GM12873 (cell line): Measurements from ENCODE around the gene WIPF2.
A peak's percentile ranks its signal among the peaks of the same experiment; 100 is the strongest.

Experiments used
- CTCF ChIP-seq: IDR thresholded peaks from 2 replicates; pipeline ENCODE4 v1.5.1; 2012; ENCODE audit warnings: low read depth, mild to moderate bottlenecking, moderate library complexity, low read length, control low read depth; ENCODE audit not compliant: insufficient read depth; ENCODE audit errors: missing control alignments

Gene WIPF2

GRCh38 chr17:40295488-40296436 is 76.7 kb downstream of the WIPF2 start:
- no peak for TF ChIP-seq CTCF

GRCh38 chr17:40297511-40297910 is 78.4 kb downstream of the WIPF2 start:
- no peak for TF ChIP-seq CTCF

GRCh38 chr17:40298726-40299125 is 79.6 kb downstream of the WIPF2 start:
- no peak for TF ChIP-seq CTCF

- TF ChIP-seq CTCF = peak; percentile 14
Measured at GRCh38 chr17:40301315-40301714, 82.2 kb downstream of the WIPF2 start.

- TF ChIP-seq CTCF = peak; percentile 70
Measured at GRCh38 chr17:40303009-40303657, 84.0 kb downstream of the WIPF2 start.

GRCh38 chr17:40303708-40304551 is 84.8 kb downstream of the WIPF2 start:
- TF ChIP-seq CTCF = no peak
